OCI-LY1 (cell line): ENCODE data around the gene SCAI.

Experiments
- H2AFZ ChIP-seq: fragments of 200-600 bp; sonication (generic), shearing (Covaris generic); 2 replicates; pipeline ENCODE4 v1.6.0; 2014; ENCODE audit warnings: antibody characterized with exemption, mild to moderate bottlenecking, low read length
- H3F3A ChIP-seq: fragments of 200-600 bp; sonication (generic), shearing (Covaris generic); 2 replicates; pipeline ENCODE4 v1.6.0; 2014; ENCODE audit warnings: mild to moderate bottlenecking, antibody characterized with exemption, low read length, moderate library complexity; ENCODE audit not compliant: insufficient read depth
- H3K27ac ChIP-seq: fragments of 200-600 bp; sonication (generic); 2 replicates; pipeline ENCODE4 v1.5.1; 2014; ENCODE audit warnings: low read length, mixed run types, mild to moderate bottlenecking, low read depth; ENCODE audit not compliant: poor library complexity, severe bottlenecking
- H3K27me3 ChIP-seq: fragments of 200-600 bp; sonication (generic); 2 replicates; pipeline ENCODE4 v1.6.0; 2014; ENCODE audit warnings: antibody characterized with exemption, mild to moderate bottlenecking, low read length, moderate library complexity; ENCODE audit not compliant: insufficient read depth
- H3K36me3 ChIP-seq: fragments of 200-600 bp; sonication (generic); 2 replicates; pipeline ENCODE4 v1.6.1; 2014; ENCODE audit warnings: mild to moderate bottlenecking, antibody characterized with exemption, low read length, moderate library complexity, mixed read lengths; ENCODE audit not compliant: insufficient read depth
- H3K4me1 ChIP-seq: fragments of 200-600 bp; sonication (generic); 2 replicates; pipeline ENCODE4 v1.5.1; 2014; ENCODE audit warnings: mild to moderate bottlenecking, low read length, moderate library complexity; ENCODE audit not compliant: insufficient read depth, severe bottlenecking
- H3K4me2 ChIP-seq: fragments of 200-600 bp; sonication (generic), shearing (Covaris generic); 2 replicates; pipeline ENCODE4 v1.6.1; 2014; ENCODE audit warnings: low read length
- H3K4me3 ChIP-seq: fragments of 200-600 bp; sonication (generic); 2 replicates; pipeline ENCODE4 v1.5.1; 2014; ENCODE audit warnings: low read length, low read depth, mild to moderate bottlenecking, mixed read lengths; ENCODE audit not compliant: poor library complexity, severe bottlenecking
- H3K79me2 ChIP-seq: fragments of 200-600 bp; shearing (Covaris generic); 2 replicates; pipeline ENCODE4 v1.6.1; 2016; ENCODE audit warnings: mixed run types, low read length, mixed read lengths; ENCODE audit not compliant: insufficient read depth
- H3K9ac ChIP-seq: fragments of 200-600 bp; sonication (generic), shearing (Covaris generic); 2 replicates; pipeline ENCODE4 v1.6.1; 2014; ENCODE audit warnings: mild to moderate bottlenecking, low read length, mixed read lengths
- H3K9me2 ChIP-seq: fragments of 200-600 bp; sonication (generic), shearing (Covaris generic); 2 replicates; pipeline ENCODE4 v1.6.1; 2014; ENCODE audit warnings: low read depth, mild to moderate bottlenecking, low read length, mixed read lengths
- H3K9me3 ChIP-seq: fragments of 200-600 bp; shearing (Covaris generic); 2 replicates; pipeline ENCODE4 v1.6.1; 2014; ENCODE audit warnings: low read length, mixed read lengths
- H4K20me1 ChIP-seq: fragments of 200-600 bp; sonication (generic), shearing (Covaris generic); 2 replicates; pipeline ENCODE4 v1.6.0; 2016; ENCODE audit warnings: mild to moderate bottlenecking, low read length; ENCODE audit not compliant: insufficient read depth
- EZH2 ChIP-seq: fragments of 200-600 bp; sonication (generic), shearing (Covaris generic); IDR thresholded peaks from 2 replicates; pipeline ENCODE4 v1.8.0; 2017; ENCODE audit warnings: borderline replicate concordance, mixed run types, mild to moderate bottlenecking, antibody characterized with exemption, low read length, moderate library complexity, mixed read lengths
- TF ChIP-seq, protein P1 (sequence below): fragments of 200-600 bp; sonication (generic), shearing (Covaris generic); IDR thresholded peaks from 2 replicates; pipeline ENCODE4 v1.5.1; 2017; ENCODE audit warnings: mild to moderate bottlenecking, antibody characterized with exemption, low read length, moderate library complexity, mixed read lengths

Gene SCAI

DNA sequence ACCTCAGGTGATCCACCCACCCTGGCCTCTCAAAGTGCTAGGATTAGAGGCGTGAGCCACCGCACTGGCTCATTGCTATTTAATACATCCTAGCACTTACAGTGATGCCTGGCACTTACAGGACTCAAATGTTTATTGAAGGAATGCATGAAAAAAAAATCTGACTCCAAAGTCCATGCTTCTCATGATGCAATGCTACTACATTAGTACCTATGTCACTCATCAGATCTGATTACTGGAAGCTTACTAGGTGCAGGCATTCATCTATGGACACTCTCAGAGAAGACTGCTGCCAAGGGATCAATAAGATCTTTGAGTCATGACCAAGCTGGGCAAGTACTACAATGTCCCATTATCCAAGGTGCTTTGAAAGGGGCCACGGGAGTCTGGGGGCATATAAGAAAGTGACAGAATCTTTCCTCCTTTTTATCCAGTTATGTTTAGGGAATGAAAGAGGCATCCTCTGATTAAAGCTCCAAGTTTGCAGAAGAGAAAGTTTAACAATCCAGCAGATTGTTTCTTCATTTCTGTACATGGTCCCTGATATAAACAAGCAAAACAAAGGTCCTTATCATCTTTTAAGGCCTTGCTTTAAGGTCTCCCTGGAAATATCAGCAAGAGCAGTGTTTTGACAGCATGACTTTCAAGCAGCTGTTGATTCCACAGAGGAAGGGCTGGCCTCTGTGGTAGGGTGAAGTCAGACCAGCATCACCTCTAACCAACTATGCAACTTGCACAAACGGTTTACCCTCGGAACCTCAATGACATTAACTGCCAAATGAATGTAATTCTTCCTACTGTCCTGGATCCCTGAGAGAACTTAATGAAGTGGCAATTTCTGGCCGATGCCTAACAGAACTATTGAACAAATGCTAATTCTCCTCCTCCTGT lies 245.5 kb downstream of the SCAI start:
- no peak overlapping the region for H3K4me2 ChIP-seq
- no peak overlapping the region for H3K9ac ChIP-seq
- H3K4me1 ChIP-seq = no peaks in the 10 kb centered on the region
- no peaks in the 10 kb centered on the region for H3K27me3 ChIP-seq
- H3K9me3 ChIP-seq = no peaks in the 10 kb centered on the region
- H3K4me3 ChIP-seq = no peak overlapping the region
- H4K20me1 ChIP-seq = no peaks in the 10 kb centered on the region
- no peaks in the 10 kb centered on the region for H3K9me2 ChIP-seq
- TF ChIP-seq, protein P1, sequence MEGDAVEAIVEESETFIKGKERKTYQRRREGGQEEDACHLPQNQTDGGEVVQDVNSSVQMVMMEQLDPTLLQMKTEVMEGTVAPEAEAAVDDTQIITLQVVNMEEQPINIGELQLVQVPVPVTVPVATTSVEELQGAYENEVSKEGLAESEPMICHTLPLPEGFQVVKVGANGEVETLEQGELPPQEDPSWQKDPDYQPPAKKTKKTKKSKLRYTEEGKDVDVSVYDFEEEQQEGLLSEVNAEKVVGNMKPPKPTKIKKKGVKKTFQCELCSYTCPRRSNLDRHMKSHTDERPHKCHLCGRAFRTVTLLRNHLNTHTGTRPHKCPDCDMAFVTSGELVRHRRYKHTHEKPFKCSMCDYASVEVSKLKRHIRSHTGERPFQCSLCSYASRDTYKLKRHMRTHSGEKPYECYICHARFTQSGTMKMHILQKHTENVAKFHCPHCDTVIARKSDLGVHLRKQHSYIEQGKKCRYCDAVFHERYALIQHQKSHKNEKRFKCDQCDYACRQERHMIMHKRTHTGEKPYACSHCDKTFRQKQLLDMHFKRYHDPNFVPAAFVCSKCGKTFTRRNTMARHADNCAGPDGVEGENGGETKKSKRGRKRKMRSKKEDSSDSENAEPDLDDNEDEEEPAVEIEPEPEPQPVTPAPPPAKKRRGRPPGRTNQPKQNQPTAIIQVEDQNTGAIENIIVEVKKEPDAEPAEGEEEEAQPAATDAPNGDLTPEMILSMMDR = no peak
- no peak for TF ChIP-seq EZH2
- H3K79me2 ChIP-seq = no peaks in the 10 kb centered on the region
- H3K27ac ChIP-seq = no peak overlapping the region
- no peaks in the 10 kb centered on the region for H3F3A ChIP-seq
- no peak overlapping the region for H2AFZ ChIP-seq
- peaks cover 54% of the 10 kb centered on the region; the same call in 1 of the 2 replicates for H3K36me3 ChIP-seq

DNA sequence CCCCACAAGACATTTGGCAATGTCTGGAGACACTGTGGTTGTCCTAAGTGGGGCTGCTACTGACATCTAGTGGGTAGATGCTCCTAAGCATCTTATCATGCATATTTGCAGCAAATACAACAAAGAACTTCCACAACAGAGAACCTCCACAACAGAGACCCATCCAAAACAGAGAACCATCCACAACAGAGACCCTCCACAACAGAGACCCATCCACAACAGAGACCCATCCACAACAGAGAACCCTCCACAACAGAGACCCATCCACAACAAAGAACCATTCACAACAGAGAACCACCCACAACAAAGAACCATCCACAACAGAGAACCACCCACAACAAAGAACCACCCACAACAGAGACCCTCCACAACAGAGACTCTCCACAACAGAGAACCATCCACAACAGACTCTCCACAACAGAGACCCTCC lies 248.6 kb downstream of the SCAI start:
- H3K9me3 ChIP-seq = no peaks in the 10 kb centered on the region
- H3K27me3 ChIP-seq = no peaks in the 10 kb centered on the region
- H3K9me2 ChIP-seq = no peaks in the 10 kb centered on the region
- no peaks in the 10 kb centered on the region for H3F3A ChIP-seq
- H3K4me2 ChIP-seq = no peak overlapping the region
- H3K9ac ChIP-seq = no peak overlapping the region
- no peak overlapping the region for H2AFZ ChIP-seq
- H3K79me2 ChIP-seq = no peaks in the 10 kb centered on the region
- no peaks in the 10 kb centered on the region for H3K4me1 ChIP-seq
- H3K27ac ChIP-seq = no peak overlapping the region
- H4K20me1 ChIP-seq = no peaks in the 10 kb centered on the region
- TF ChIP-seq, protein P1 = peak; percentile 69
- TF ChIP-seq EZH2 = no peak
- H3K4me3 ChIP-seq = no peak overlapping the region
- H3K36me3 ChIP-seq = peaks cover 62% of the 10 kb centered on the region; the same call in 1 of the 2 replicates

GRCh38 chr9:124894035-124894740 lies 249.1 kb downstream of the SCAI start:
- Histone ChIP-seq H3K27ac (no peak overlapping the region), H3K4me3 (no peak overlapping the region), H3K9me3 (no peaks in the 10 kb centered on the region), H3K4me2 (no peak overlapping the region), H3F3A (no peaks in the 10 kb centered on the region), H3K27me3 (no peaks in the 10 kb centered on the region), H3K36me3 (peaks cover 60% of the 10 kb centered on the region; the same call in 1 of the 2 replicates), H3K9ac (no peak overlapping the region), H3K79me2 (no peaks in the 10 kb centered on the region), H3K9me2 (no peaks in the 10 kb centered on the region), H3K4me1 (no peaks in the 10 kb centered on the region), H2AFZ (no peak overlapping the region), H4K20me1 (no peaks in the 10 kb centered on the region)
- TF ChIP-seq, protein P1 = no peak
- no peak for TF ChIP-seq EZH2
